ENCODE measurements around the gene CHST15.

The CHST15 gene

GRCh38 chr10:124008681-124009080 is 84.7 kb downstream of the CHST15 start:
- no peak for DNase-seq

GRCh38 chr10:124008187-124008586 is 85.2 kb downstream of the CHST15 start:
- DNase-seq = no peak

DNA sequence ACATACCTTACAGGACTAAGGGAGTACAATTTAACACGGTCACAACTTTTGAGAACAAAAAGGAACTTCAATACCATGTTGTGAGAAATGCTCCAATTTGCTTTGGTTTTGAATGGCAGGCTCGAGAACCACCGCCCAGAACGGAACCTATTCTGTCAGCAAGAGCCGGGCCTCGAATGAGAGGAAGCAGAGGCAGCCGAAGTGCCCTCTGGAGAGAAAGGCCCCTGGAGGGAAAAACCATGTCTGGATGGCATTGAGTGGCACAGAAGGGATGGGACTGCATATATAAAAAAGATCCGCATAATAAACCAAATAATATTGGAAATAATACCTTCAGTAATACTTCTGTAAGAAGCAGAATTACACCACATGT is 85.6 kb downstream of the CHST15 start:
- DNase-seq = no peak

DNA sequence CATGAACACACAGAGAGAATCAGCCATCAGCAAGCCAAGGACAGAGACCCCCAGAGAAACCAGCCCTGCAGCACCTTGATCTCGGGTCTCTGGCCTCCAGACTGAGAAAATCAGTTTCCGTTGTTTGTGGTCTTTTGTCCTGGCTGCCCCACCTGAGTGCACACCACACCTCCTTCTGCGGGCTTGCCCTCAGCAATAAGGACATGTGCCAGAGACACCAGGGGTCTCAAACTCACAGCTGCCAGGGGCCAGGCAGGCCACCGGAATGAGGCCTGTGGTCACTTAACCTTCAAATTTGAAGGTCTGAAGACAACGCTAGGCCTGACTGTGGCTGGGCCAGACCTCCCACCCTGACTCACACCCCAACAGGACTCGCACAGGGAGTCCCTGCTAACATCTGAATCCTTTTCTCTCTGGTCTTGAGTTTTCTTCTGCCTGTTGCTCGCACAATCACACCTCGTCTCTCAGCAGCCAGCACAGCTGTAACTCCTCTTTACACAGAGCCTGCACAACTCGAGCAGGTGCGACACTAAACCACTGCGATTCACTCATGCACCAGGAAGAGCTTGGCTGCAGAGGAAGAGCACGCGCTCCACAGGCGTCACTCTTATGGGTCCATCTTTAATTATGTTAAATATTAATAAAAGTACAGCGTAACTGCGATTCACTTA is 86.2 kb downstream of the CHST15 start:
- no peak for DNase-seq

GRCh38 chr10:124006526-124006925 is 86.9 kb downstream of the CHST15 start:
- DNase-seq = no peak

DNA sequence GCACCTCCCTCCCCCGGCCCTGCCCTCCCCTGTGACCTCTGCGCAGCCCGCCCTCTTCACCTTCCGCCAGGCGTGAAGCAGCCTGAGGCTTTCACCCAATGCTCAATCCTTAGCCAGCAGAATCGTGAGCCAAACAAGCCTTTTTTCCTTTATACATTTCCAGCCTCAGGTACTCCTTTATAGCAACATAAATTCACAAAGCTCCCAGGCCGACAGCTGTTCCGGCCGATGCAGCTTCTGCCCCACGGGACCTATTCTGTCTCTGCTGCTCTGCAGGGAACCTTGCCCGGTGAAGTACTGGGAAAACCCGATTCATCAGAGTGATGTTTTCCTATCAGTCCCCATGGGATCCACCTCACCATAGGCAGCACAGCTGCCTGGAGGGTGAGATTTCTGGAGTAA is 87.4 kb downstream of the CHST15 start:
- no peak for DNase-seq

DNA sequence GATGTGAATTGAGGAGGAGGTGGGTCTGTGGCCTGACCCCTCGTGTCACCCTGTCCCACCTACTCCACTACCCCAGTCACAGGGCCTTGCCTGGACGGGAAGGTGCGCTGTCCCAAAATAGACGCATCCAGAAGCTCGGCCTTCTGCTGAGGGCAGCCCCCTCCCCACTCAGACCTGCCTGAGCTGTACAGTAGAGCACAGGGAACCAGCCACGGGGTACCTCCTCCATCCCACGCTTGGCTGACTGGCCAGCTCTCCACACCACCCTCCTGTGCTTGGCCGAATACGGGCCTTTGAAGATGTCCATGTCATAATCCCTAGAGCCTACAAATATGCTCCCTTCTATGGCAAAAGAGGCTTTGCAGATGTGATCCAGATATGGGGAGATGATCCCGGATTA is 88.3 kb downstream of the CHST15 start:
- DNase-seq = no peak

DNA sequence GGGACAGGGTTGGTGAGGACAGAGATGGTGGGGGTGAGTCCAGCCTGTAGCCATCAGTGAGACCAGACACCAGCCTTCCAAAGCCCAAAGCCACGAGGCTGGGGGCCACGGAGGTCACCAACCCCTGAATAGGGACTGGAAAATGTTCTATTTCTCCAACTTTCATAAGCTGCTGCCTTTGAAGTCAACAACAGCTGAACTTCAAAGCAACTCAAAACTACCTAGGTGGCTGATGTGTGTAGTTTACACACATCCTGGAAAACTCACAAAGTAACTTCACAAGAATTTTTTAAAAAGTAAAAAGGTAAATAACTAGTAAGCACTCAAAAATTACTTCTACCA is 88.8 kb downstream of the CHST15 start:
- DNase-seq = no peak

GRCh38 chr10:124003871-124004662 is 89.3 kb downstream of the CHST15 start:
- DNase-seq = no peak

- DNase-seq = no peak
These were observed 89.9 kb downstream of the CHST15 start for GRCh38 chr10:124003481-124003870.

DNA sequence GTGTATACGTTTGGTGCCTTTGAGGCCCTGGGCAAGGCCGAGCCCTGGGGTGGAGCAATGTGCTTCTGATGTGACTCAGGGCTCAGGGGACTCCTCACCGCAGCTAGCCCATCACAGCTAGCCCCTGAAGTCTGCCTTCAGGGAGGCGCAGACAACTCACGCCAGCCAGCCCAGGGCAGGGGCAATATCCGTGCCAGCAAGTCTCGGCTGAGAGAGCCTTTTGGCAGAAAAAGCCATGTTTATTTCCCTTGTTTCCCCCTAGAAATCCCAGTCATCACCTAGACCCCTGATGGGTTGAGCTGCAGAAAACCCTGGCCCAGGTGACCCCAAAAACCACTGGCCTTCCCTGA is 90.4 kb downstream of the CHST15 start:
- DNase-seq = no peak

DNA sequence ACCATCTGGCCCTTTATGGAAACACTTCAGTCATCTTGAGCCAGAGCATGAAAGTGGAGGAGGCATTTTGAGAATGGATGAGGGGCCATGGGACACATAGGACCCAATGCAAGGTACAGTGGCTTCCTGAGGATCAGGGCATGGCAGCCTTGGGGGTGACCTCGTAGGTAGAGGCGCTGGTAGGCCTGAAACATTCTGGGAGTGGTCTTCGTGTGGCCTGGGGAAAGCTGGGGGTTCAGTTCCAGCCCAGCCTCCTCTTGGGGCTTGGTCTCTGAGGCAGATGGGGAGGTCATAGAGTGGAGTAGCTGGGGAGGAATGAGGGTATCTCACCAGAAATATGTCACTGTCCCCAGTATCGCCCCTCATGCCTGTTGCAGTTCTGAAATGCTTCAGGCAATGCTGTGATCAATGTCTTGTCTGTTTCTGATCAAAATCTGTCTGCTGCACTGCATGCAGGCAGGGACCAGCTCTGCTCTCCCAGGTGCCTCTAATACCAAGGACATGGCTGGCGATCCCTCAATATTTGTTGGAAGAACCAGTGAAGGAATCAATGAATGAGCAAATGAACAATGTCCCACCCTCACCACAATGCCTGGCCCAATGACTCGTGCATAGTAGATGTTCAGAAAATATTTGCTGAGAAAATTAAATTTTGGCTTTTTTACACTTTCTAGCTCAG is 90.9 kb downstream of the CHST15 start:
- DNase-seq = no peak

DNA sequence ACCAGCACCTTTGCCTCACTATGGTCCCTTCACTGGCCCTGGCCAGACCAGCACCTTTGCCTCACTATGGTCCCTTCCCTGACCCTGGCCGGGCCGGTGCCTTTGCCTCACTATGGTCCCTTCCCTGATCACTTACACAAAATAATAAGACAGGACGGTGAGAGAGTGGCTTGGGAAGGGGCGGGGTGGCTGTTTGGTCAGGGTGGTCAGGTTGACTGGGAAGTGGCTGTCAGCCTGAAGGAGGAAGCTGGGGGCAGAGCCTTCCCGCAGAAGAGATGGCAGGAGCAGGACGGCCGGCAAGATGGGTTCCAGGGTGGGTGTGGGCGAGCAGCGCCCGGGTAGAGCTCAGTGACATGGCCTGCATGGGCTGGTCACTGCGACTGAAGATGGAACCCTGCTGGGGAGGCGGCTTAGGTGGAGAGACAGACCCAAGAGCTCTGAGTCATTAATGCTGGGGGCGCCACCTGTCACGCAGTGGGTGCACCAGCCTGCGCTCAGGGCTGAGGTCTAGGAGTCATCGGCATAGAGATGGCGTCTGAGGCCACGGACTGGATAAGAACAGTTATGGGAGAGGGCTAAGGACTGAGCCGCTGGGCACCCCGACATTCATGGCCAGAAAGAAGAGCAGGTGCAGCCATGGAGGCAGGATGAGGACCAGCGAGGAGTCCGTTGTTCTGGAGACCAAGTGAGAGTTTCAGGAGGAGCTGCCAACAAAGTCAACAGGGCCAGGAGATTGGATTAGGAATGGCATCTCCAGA is 91.8 kb downstream of the CHST15 start:
- DNase-seq = no peak

- no peak for DNase-seq
These were observed 92.6 kb downstream of the CHST15 start for GRCh38 chr10:124000792-124001201.

GRCh38 chr10:123999956-124000615 is 93.3 kb downstream of the CHST15 start:
- DNase-seq = no peak

- no peak for DNase-seq
These were observed 94.1 kb downstream of the CHST15 start for GRCh38 chr10:123999261-123999660.

GRCh38 chr10:123998197-123999141 is 94.9 kb downstream of the CHST15 start:
- no peak for DNase-seq

DNA sequence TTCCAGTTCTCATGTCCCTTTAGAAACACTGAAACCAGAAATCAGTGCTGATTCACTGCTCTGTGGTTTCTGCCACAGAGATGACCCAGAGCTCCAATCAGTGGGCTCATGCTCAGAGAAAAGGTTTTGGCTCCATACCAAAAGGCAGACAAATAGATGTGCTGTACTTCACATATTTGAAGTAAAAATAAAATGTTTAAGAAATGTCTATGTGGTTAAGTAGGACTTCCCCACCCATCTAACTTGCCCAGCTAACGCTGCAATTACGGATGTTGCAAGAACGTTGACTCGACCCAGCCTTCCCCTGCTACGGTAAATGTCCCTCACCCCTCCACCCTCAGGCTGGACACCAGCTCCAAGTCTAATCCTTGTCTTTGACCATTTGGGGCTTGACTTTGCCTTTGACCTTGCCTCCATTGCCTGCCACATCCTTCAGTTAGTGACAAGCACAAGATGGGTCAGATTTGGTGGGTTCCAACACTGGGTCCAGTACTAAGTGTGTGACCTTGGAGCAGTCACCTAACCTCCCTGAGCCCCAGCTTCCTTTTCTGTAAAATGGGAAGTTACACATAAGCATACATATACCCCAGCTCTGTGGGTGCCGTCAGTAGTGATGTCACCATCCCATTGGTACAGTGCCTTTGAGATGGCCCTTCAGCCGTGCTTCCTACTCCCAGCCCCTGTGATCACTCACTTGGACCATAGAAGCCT is 95.8 kb downstream of the CHST15 start:
- no peak for DNase-seq

GRCh38 chr10:123997013-123997412 is 96.4 kb downstream of the CHST15 start:
- no peak for DNase-seq

DNA sequence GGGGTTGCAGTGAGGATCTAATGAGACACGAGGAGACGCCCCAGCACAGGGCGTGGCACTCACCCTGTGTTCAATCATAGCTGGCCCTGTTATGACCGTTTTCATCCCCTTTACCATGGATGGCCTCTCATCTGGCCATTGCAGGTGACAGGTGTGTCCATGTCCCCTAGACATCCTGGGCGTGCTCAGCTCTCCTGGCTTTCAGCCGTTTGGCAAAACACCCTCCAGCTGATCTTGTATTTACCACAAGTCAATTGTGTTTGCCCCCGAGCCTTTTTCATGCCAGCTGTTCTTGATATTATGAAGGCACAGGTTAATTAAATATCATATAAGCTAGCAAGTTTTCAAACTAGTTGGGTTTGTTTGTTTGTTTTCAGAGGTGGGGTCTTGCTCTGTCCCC is 97.1 kb downstream of the CHST15 start:
- no peak for DNase-seq

DNA sequence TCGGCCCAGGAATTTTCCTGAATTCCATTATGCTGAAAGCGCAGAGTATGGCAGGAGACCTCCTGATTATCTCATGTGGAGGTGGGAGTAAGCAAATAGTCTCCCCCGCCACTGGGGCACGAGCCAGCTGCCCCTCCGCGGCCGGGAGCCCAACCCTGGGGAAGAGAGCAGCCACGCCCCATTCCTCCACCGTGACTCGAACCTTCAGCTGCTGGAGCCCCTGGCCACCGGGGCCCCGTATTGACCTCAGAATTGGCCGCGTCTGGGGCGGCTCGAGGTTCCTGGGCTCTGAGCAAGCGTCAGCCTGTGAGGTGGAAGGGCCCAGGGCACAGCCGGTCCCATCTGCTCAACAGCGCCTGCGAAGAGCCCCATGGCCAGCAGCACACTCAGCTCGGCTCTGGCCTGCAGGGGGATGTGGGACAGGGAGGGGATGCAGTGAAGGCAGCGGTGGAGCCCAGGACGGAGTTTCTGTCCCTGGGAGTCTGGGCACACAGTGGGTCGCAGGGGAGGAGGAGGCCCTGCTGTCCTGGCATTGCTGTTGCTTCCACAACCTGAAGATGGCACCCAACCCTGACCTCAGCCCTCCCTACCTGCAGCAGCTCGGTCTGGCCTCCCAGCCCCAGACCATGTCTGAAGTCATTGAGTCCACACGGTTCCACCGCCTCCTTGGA is 97.8 kb downstream of the CHST15 start:
- DNase-seq = no peak

Measured in NCI-H2081 treated with DMSO at 0.1 percent for 48 hours (cell line).